K562 (cell line): ENCODE data around the gene PANK2. TPM values are rescaled to one million over a fixed set of nuclear protein-coding genes. Genes with fewer than 3 reads are reported as not detected.

Experiments used
- ATAC-seq: fragments of 200-7000 bp; cut with Tn5 transposase; 3 replicates; pipeline ENCODE4 v1.9.1; 2020; ENCODE audit warnings: moderate library complexity
- BruUV-seq: library from RNA; stranded (reverse); fragments of 400-500 nt; replicated peaks from 2 replicates; lab custom pipeline; 2021; lab: Mats Ljungman, UMichigan
- CTCF ChIA-PET: fragments of 300-600 bp; formaldehyde crosslinking; extraction: SDS; loops from one replicate; lab custom pipeline; 2021; ENCODE audit warnings: low intra/inter-chr PET ratio; lab: Yijun Ruan, JAX
- POLR2A ChIA-PET: fragments of 300-600, 350-650 bp; sonication (Branson Sonifier 250); formaldehyde crosslinking; extraction: SDS; loops from one replicate; lab custom pipeline; 2021; ENCODE audit warnings: antibody characterized with exemption, inconsistent platforms; lab: Yijun Ruan, JAX
- DNase-seq, 4 experiments: peaks; one replicate each; pipeline versions ENCODE4 v3.0.0 to v3.0.0-alpha.2; 2011 to 2018; ENCODE audit warnings: low spot score in 3 of 4, mixed read lengths in 3 of 4; ENCODE audit errors: extremely low read depth in 1 of 4
- FAIRE-seq: peaks from 2 replicates; lab custom pipeline; 2011; peaks lifted over from hg19 to GRCh38; lab: Jason Lieb, UNC
- H2AFZ ChIP-seq: 2 replicates; pipeline ENCODE4 v1.6.0; 2011; ENCODE audit warnings: low read depth, low read length, control low read depth, inconsistent platforms
- H3K27ac ChIP-seq: fragments of 200-600 bp; 3 replicates; pipeline ENCODE4 v1.8.0; 2011; ENCODE audit warnings: low read depth, mild to moderate bottlenecking, control low read depth, inconsistent platforms, low read length, moderate library complexity, mixed read lengths; ENCODE audit errors: extremely low read depth
- H3K27me3 ChIP-seq, 2 experiments: fragments of 300-600 bp in 1 of 2; 2 replicates in 1 of 2; 3 replicates in 1 of 2; pipeline versions ENCODE4 v1.6.0 to v1.8.0; 2011; ENCODE audit warnings: inconsistent platforms in 2 of 2, low read length in 2 of 2, mild to moderate bottlenecking in 1 of 2, mixed read lengths in 1 of 2, moderate library complexity in 1 of 2; ENCODE audit not compliant: control insufficient read depth in 2 of 2, insufficient read depth in 2 of 2
- H3K36me3 ChIP-seq: fragments of 300-600 bp; 3 replicates; pipeline ENCODE4 v1.8.0; 2011; ENCODE audit warnings: mild to moderate bottlenecking, low read length, inconsistent platforms; ENCODE audit not compliant: control insufficient read depth, insufficient read depth
- H3K4me1 ChIP-seq, 2 experiments: fragments of 200-600 bp in 1 of 2; replicated peaks in 1 of 2; 2 replicates in 1 of 2; 3 replicates in 1 of 2; pipeline versions ENCODE4 v1.5.1 to v1.8.0; 2011; ENCODE audit warnings: inconsistent platforms in 2 of 2, low read length in 2 of 2, mild to moderate bottlenecking in 1 of 2, mixed read lengths in 1 of 2, moderate library complexity in 1 of 2; ENCODE audit not compliant: control insufficient read depth in 2 of 2, insufficient read depth in 2 of 2
- H3K4me2 ChIP-seq: 2 replicates; pipeline ENCODE4 v1.6.1; 2011; ENCODE audit warnings: low read length, control low read depth, inconsistent platforms, mixed read lengths; ENCODE audit not compliant: insufficient read depth
- H3K4me3 ChIP-seq: fragments of 200-600 bp; sonication (generic), shearing (Covaris generic); 2 replicates; pipeline ENCODE4 v1.5.1; 2016; ENCODE audit warnings: control low read depth, inconsistent platforms
- H3K79me2 ChIP-seq: fragments of 200-600 bp; 3 replicates; pipeline ENCODE4 v1.8.0; 2011; ENCODE audit warnings: low read length, inconsistent platforms; ENCODE audit not compliant: control insufficient read depth, insufficient read depth
- H3K9ac ChIP-seq, 2 experiments: 2 replicates each; pipeline versions ENCODE4 v1.6.0 to v1.6.1; 2011; ENCODE audit warnings: low read depth in 2 of 2, low read length in 2 of 2, control low read depth in 1 of 2, inconsistent platforms in 1 of 2, mild to moderate bottlenecking in 1 of 2, mixed read lengths in 1 of 2; ENCODE audit not compliant: insufficient read depth in 1 of 2
- H3K9me1 ChIP-seq: one replicate; pipeline ENCODE4 v1.6.0; 2011; ENCODE audit warnings: inconsistent platforms, mild to moderate bottlenecking, low read length, moderate library complexity; ENCODE audit not compliant: control insufficient read depth, insufficient read depth
- H3K9me3 ChIP-seq: replicated peaks from 2 replicates; pipeline ENCODE4 v1.5.1; 2011; ENCODE audit warnings: low read depth, low read length, inconsistent platforms; ENCODE audit not compliant: control insufficient read depth, insufficient read depth
- H4K20me1 ChIP-seq: replicated peaks from 2 replicates; pipeline ENCODE4 v1.6.1; 2011; ENCODE audit warnings: low read length, inconsistent platforms, mixed read lengths; ENCODE audit not compliant: control insufficient read depth, insufficient read depth
- CBFA2T2 ChIP-seq: fragments of 450-650 bp; conservative IDR thresholded peaks from 2 replicates; pipeline ENCODE4 v1.6.1; 2017; ENCODE audit warnings: mild to moderate bottlenecking
- HDGF ChIP-seq: fragments of 450-650 bp; IDR thresholded peaks from 2 replicates; pipeline ENCODE4 v1.6.1; 2016
- NR3C1 ChIP-seq: sonication (generic); formaldehyde crosslinking; IDR thresholded peaks from 2 replicates; pipeline ENCODE4 v1.8.1; 2022; ENCODE audit warnings: missing genetic modification reagents
- RBM34 ChIP-seq: fragments of 200-400 bp; formaldehyde crosslinking; IDR thresholded peaks from 2 replicates; pipeline ENCODE4 v1.6.1; 2018; ENCODE audit warnings: low read length, borderline replicate concordance; ENCODE audit not compliant: insufficient read depth
- SMARCB1 ChIP-seq: IDR thresholded peaks from 2 replicates; pipeline ENCODE4 v1.6.1; 2011; ENCODE audit warnings: improper control_type of control experiment, low read depth; ENCODE audit not compliant: insufficient read length
- ZMIZ1 ChIP-seq, 2 experiments: fragments of 150-350 bp in 1 of 2; IDR thresholded peaks; 2 replicates each; pipeline ENCODE4 v1.6.1; 2012 to 2016; ENCODE audit warnings: low read depth in 2 of 2, low read length in 2 of 2, mild to moderate bottlenecking in 1 of 2, moderate library complexity in 1 of 2
- ZNF696 ChIP-seq: fragments of 250-450 bp; sonication (Bioruptor Pico); conservative IDR thresholded peaks from 2 replicates; pipeline ENCODE4 v1.4.0; 2020; ENCODE audit warnings: mild to moderate bottlenecking, moderate library complexity
- WGBS: fragments of 100-300 bp; shearing (Covaris generic); methylation state at CpG from one replicate; pipeline ENCODE4 v1.1.6; 2016; ENCODE audit warnings: low coverage, mixed read lengths; ENCODE audit not compliant: insufficient coverage; ENCODE audit errors: missing lambda C conversion rate; 5-methylcytosine and 5-hydroxymethylcytosine counted together
- in situ Hi-C: fragments of 300-500 bp; cut with MboI; formaldehyde crosslinking; loops from 4 replicates; pipeline ENCODE4 v1.15.0; 2018; ENCODE audit warnings: inconsistent platforms, mixed read lengths
- intact Hi-C: fragments of 100-400 bp; cut with micrococcal nuclease; formaldehyde crosslinking; loops from 2 replicates; pipeline ENCODE4 v1.14.2; 2022
- polyA plus RNA-seq, 8 experiments: library from polyadenylated mRNA; depleted of rRNA in 4 of 8; stranded (reverse) in 5 of 8; unstranded in 3 of 8; fragments of >200 nt; fragmentation: Nextera tagmentation in 2 of 8; fragmentation: Illumina TruSeq in 1 of 8; extraction: Ambion mirVana in 2 of 8; extraction: Trizol in 1 of 8; gene quantifications; 2 replicates each; pipeline versions ENCODE4 v1.2.1 to v1.2.3, GENCODE V29; 2011 to 2014; ENCODE audit warnings: inconsistent platforms in 1 of 8, missing spikeins in 1 of 8
- total RNA-seq, 7 experiments: library from RNA; depleted of rRNA in 6 of 7; stranded (reverse); fragments of >200 nt in 6 of 7; fragmentation: Illumina TruSeq in 2 of 7; extraction: Trizol in 2 of 7; gene quantifications; 2 replicates each; pipeline versions ENCODE4 v1.2.1 to v1.2.3, GENCODE V29; 2011 to 2021; ENCODE audit warnings: low replicate concordance in 1 of 7

The PANK2 gene
- total and polyA plus RNA-seq, 9 of the 15 experiments (the other 6 are each of a cell fraction or from before 2014, with no cell fraction given), result 14.9 to 43.5 (median 31.4) TPM

DNA sequence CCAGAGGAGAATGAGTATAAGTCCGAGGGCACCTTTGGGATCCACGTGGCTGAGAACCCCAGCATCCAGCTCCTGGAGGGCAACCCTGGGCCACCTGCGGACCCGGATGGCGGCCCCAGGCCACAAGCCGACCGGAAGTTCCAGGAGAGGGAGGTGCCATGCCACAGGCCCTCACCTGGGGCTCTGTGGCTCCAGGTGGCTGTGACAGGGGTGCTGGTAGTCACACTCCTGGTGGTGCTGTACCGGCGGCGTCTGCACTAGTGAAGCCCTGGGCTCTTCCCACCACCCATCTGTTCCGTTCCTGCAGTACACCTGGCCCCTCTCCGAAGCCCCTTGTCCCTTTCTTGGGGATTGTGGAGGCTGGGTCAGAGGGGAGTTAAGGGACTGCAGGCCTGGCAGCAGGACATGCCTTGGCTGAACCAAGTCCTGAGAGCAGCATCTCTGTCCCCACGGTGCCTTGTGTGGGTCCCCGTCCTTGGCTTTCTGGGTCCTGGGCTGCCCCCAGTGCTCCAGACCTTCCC is 23.2 kb upstream of the PANK2 start:
- no peaks in the 10 kb centered on the region; a peak in 1 of 5 replicates for H3K27me3 ChIP-seq
- ChIA-PET POLR2A (no interaction called here), CTCF (no interaction called here)
- no peak overlapping the region for H3K27ac ChIP-seq
- no peaks in the 10 kb centered on the region for H4K20me1 ChIP-seq
- peaks cover 0 to 3% of the 10 kb centered on the region in 2 experiments; a peak in 2 of 5 replicates for H3K4me1 ChIP-seq
- DNase-seq (no peak), FAIRE-seq (no peak), ATAC-seq (no peak)
- no peak overlapping the region for H2AFZ ChIP-seq
- H3K36me3 ChIP-seq, result peaks cover 63% of the 10 kb centered on the region
- peaks cover 2% of the 10 kb centered on the region for H3K9me1 ChIP-seq
- no peak overlapping the region for H3K4me3 ChIP-seq
- intact Hi-C loops (no loop called here), in situ Hi-C loops (no loop called here)
- peaks cover 4% of the 10 kb centered on the region; the same call in 1 of the 2 replicates for H3K9me3 ChIP-seq
- no peak overlapping the region for H3K4me2 ChIP-seq
- 94% methylated on average over 7 of the region's 14 CpGs for WGBS
- peak overlapping the region in 1 of 2 experiments; percentile 26; a peak in 1 of 4 replicates for H3K9ac ChIP-seq
- no peaks in the 10 kb centered on the region for H3K79me2 ChIP-seq
- no peak for TF ChIP-seq ZMIZ1 (IDR thresholded peaks at IDR 0.05; ENCODE audit: low read depth in 2 of 2, low read length in 2 of 2)
- TF ChIP-seq RBM34, result no peak
- TF ChIP-seq SMARCB1, result no peak
- no peak for TF ChIP-seq HDGF
- no peak for TF ChIP-seq CBFA2T2
- no peak for TF ChIP-seq NR3C1 (CRISPR knock-in tag)
- no peak for TF ChIP-seq ZNF696 (CRISPR knock-in tag)
- BruUV-seq, result no TSS peak
